Measurements from ENCODE around the gene HMGA1.

Gene HMGA1

DNA sequence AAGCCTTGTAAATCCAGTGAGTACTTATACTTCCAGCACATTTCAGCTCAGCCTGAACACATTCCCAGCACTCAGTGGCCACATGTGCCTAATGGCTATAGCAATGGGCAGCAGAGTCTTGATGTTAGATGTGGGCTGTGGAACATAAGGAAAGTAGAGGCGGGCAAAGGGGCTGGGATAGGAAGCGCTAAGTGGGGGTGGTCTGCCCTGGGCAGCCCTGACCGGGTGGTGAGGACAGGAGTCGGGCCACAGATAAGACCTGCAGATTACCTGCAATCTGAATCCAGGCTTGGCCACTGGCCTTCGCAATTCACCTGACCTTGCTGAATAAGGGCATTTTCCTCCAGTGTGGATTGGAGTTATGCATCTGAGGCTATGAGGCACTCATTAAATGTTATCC lies 11.1 kb upstream of the HMGA1 start:
- FAIRE-seq = no peak

DNA sequence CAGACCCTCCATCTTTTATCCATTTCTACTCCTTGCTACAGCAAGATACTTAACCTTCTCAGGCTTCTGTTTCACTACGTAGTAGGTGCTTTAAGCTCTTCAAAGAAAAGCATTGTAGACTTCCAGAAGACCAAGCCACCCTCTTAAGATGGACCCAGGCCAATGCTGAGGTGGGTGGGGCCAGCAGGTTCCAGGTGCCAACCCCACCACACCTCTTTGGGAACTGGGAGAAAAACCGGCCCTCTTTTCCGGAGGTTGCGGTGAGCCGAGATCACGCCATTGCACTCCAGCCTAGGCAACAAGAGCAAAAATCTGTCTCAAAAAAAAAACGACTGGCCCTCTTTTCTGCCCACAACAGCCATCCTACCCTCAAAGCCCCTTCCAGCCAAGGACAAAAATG lies 10.6 kb upstream of the HMGA1 start:
- no peak for FAIRE-seq

DNA sequence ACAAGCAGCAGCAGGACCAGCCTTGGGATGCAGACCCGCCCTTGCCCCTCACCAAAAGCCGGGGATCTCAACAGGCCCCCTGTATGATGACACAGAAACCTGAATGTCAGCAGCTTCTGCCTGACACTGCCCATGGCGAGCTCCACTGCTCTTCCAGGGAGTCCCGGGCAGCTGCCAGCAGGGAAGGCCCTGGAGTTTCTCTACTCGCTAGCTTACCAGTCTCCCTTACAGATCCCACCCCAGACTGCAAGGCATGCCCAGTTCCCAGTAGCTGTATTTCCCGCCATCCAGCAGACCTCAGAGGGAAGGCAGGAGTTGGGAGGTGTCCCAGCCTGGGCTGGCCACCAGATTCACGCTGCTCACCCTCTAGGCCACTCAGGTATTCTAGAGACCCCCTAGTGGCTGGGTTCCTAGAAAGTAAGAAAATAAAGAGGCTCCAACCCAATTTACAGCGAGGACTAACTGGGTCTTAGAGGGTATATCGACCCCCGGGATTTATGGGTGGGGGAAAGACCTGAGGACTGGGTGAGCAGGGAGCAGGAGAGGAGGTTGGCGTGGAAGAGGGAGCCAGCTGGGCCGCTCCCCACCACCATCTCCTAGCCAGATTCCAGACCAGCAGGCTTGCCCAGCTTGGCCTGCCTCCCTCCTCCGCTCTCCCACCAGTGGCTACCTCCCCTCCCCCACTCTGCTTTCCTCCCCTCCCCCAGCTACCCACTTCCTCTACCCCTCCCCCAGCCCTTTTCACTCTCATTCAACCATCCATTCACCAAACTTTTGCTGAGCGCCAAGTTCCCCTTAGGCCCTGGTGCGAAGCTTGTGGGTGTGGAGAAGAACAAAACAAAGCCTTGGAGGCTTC lies 9.7 kb upstream of the HMGA1 start:
- FAIRE-seq = no peak

DNA sequence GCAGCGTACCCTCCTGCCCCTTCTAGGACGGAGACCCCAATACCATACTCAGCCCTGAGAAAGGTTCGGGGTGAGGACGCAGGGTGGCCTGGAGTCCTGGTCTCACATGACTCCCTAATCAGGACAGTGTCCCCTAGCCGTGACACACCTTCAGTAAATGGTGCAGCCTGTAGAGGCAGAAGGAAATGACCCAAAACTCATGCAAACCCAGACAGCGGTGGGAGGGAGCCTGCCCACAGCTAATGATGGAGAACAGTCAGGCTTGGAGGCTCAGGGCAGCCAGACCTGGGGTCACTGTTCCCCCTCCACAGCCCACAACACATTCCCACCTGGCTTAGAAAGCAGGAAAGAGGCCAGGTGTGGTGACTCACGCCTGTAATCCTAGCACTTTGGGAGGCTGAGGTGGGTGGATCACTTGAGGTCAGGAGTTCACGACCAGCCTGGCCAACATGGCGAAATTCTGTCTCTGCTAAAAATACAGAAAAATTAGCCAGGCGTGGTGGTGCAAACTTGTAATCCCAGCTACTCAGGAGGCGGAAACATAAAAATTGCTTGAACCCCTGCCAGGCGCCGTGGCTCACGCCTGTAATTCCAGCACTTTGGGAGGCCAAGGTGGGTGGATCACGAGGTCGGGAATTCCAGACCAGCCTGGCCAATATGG lies 8.8 kb upstream of the HMGA1 start:
- FAIRE-seq = no peak

DNA sequence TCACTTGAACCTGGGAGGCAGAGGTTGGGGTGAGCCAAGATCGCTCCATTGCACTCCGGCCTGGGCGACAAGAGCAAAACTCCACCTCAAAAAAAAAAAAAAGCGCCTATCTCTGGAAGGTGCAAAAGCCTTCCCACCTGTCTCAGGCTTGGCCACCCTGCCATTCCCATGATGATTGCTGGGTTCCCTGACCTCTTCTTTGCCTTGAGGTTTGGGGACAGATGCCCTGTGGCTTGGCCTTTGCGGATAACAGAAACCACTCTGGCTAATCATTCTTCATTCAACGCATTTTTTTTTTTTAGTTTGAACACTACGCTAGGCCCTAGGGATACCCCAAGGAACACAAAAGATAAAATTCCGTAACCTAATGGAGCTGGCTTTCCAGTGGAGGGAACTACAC lies 6.8 kb upstream of the HMGA1 start:
- FAIRE-seq = no peak

DNA sequence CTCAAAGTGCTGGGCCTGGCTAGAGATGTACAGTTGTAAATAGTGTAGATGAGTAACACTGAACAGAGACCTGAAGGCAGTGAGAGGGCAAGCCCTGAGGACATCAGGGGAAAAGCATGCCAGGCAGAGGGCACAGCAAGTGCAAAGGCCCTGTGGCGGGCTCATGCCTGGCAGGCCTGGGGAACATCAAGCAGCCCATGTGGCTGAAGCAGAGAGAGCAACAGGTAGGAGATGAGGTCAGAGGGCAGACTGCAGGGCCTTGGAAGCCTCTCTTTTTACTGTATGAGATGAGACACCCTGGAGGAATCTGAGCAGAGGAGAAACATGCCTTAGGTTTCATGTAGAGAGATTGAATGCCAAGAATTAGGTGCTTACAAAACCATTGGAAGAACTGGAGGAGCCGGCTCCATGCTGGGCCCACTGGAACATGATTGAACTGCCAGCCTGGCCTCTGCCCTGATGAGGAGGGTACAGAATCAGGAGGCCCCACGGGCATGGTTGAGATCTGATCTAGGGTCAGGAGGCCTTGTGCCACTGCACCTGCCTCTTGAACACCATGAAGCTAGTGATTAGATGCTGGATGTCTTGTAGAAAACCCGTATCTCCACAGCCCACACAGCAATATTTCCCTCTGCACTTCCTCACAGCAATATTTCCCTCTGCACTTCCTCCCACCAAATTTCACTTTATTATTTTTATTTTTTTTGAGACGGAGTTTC lies 5.9 kb upstream of the HMGA1 start:
- no peak for FAIRE-seq

DNA sequence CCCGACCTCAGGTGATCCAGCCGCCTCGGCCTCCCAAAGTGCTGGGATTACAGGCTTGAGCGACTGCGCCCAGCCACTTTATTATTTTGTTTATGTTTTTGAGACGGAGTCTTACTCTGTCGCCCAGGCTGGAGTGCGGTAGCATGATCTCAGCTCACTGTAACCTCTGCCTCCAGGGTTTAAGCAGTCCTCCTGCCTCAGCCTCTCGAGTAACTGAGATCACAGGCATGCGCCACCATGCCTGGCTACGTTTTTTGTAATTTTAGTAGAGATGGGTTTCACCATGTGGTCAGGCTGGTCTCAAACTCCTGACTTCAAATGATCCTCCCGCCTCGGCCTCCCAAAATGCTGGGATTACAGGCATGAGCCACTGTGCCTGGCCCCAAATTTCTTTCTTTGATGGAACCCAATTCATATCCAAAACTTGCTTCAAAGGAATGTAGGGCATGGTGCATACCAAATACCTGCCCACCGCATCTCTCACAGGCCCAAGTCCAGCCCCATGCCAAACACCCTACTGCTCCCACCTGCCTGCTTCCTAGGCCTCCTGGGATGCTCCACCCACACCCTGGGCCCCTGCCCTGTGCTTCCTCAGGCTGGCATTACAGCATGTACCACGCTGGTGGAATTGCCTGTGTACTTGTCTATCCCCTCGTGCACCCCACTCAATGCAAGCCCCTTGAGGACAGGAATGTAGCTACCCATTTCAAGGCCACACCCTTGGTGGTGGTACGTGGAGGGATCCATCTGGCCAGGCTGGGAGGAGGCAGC lies 4.9 kb upstream of the HMGA1 start:
- no peak for FAIRE-seq

DNA sequence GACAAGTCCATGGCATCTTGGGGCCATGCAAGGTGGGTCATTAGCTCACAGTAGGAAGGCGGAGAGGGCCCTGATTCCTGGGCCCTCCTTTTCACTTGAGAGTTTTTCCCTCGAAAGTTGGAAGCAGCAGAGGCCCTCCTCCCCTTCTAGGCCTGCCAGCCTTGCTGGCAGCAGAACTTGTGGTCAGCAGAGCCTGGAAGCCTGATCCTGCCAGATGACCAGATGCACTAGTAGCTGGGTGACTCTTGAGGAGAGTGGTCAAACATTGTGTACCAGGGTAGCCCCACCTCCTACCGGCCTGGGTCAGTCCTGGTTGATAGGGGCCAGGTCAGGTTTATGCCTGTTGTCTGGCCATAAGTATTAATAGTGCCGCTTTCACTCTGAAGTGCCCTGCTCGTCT lies 3.8 kb upstream of the HMGA1 start:
- FAIRE-seq = no peak

DNA sequence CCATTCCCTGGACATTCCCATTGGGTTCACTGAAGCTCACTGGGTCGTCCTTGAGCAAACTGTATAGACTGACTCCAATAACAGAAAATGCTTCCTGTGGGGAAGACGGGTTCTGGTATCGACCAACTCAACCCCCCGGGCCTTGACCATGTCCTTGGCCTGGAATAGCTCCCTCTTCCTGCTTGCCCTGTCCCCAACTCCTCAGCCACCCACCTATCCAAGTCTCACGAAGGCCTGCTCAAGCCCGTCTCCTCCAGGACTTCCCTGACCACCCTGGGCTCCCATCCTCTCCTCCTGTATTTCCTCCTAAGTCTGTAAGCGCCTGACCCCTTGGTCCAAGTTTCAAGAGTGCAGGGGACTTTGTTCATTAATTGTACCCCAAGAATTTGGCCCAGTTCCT lies 2.8 kb upstream of the HMGA1 start:
- no peak for FAIRE-seq

DNA sequence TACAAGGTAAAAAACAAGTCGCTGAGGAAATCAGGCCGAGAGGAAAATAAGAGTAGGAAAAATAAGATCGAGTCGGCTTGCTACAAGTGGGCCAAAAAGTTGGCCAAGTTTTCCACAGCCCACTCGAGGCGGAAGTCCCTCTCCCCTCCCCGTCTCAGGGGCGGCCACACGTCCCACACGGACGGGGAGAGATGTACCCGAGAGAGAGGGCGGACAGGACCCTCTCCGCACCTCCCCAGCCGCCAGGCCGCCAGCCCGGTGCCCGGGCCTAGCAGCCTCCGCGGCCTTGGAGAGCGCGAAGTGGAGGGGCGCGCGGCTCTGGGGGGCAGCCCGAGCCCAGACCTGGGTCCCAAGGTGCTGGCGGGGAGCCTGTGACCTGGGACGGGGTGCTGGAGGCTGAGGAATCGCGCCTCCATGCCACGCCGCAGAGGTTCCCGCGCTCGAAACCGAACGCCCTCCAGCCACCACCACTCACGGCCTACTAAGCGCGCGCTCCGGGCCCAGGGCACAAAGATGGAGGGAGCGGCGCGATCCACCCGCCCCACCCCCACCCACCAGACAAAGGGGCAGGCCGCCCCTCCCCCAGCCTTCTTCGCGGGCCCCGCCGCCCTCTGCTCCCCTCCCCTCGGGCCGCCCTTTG lies 1.9 kb upstream of the HMGA1 start:
- FAIRE-seq = no peak

DNA sequence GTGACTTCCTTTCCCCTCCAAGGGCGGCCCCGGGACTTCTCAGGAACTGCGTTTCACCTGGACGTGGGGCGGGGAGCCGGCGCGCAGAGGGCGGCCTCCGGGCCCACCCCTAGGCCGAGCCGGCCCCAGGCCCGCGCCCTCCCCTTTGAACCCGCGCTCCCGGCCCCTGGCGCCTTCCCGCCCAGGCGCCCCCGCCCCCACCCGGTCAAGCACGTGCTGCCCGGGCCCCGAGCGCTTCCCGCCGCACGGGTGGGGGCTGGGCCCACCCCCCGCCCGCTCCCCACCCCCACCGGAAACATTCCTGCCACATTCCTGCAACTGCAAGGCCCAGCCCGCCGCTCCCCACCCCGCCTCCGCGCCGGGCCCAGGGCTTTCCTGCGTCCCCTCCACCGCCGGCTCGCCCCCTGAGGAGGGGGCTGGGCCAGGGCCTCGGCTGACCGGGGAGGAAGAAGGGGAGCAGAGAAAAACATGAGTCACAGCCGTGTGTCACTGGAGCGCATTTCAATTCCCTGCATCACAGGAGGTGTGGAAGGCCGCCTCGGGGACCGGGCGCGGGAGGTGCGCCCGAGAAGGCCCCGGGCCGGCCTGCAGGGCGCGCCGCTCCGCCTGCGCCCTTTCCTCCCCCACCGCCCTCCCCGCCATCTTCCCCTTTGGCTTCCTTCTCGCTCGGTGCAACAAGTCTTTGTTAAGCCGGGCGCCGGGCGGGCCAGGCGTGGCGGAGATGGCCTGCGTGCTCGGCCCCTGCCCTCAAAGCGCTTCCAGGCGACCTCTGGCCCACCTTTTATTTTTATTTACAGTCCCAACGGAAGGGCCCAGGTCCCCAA lies 1.2 kb upstream of the HMGA1 start:
- FAIRE-seq = no peak

DNA sequence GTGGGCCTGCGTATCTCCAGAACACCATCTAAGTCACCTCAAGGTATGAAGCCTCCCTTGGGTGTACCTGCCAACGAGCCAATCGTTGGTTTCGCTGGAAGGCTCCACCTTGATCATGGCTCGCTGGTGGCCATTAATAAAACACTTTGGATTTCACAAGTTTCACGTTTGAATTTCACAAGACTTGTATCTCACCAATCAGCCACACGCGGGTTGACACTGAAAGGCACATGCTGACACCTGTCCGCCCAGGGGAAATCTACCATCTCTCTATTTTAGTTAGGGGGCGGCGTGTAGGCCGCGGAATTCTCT lies 586 bp upstream of the HMGA1 start:
- FAIRE-seq = no peak

DNA sequence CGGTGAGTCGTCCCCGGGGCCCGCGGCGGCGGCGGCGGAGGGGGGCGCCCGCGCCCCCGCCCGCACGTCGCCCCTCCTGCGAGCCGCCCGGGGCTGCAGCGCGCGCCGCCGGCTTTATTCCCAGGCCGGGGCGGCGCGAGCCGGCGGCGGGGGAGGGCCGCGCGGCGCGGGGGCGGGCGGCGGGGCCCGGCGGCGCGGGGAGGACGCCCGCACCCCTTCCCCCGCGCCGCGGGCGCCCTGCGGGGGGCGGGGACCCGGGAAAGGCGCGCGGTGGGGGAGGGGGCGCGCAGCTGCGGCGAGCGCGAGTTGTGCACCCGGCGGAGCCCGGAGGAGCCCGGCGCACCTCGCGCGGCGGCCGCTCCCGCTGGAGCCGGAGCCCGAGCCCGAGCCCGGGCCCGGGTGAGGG lies 646 bp downstream of the HMGA1 start:
- no peak for FAIRE-seq

DNA sequence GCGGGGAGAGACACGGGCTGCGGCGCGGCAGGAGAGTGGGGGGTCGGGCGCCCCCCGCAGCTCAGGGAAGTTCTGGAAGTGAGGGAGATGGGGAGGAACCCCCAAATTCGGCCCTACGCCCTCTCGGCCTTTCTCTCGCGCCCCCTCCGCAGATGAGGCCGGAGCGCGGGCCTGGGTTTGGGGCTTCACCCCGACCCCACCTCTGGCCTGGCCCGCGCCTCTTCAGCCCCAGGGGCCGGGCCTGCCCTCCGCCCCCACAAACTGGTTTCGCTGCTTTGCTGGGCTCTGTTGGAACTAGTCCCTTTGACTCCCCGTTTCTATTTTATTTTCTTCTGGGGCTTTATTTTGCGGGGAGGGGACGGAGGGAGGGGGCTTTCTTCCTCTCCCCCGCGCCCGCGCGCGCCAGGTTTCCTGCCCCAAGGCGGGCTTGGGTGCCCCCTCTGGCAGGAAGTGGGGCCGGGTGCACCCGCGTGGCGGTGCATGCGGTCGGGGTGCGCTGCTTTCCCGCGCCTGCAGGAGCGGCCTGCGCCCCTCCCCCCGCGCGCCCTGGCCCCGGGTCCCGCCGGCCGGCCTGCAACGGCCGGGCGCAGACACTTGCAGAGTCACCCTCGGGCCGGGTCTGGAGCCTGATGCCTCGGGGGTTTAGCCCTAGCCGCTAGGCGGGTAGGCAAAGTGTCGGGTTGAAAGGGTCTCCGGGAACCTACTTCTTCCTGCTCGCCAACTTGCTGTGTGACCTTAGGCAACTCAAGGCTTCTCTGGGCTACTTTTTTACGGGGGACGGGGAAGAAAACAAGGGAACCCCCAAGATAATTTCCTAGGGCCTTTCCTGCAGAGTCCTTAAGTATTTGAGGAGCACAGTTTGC lies 1.3 kb downstream of the HMGA1 start:
- FAIRE-seq = no peak

DNA sequence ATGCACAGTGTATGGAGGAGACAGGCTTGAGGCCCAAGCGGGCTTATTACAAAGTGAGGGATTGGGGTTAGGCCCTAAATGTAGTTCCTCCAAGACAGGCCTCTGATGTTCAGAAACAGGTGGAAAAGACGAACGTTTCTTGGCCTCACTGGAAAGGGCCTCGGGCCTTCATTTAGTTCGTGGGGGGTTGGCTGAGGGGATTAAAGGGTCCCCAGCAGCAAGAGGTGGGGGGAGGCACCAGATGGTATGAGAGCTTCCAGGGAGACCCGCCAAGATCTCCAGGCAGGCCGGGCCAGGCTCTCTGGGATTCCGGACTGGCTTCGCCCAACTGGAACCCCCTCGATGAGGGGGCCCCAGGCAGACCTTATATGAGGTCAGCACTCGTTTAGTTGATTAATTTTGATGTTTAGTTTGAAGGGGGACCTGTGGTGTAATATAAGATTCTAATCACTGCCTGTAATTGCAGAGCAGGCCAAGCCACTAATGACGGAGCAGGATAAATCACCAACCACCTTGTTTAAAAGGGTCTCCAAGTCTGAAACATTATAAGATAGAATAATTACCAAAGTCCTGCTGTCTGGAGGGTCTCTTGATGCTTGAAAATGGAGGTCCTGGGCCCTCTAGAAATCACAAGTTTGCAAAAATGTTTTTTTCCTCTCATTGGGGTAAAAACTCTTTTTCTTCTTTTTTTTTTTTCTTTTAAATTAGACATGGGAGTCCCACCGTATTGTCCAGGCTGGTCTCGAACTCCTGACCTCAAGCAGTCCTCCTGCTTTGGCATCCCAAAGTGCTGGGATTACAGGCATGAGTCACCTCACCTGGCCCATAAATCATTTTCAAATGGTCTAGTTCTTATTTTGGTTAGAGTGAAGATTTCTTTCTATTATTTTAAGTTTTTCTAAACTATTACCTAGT lies 2.2 kb downstream of the HMGA1 start:
- no peak for FAIRE-seq

DNA sequence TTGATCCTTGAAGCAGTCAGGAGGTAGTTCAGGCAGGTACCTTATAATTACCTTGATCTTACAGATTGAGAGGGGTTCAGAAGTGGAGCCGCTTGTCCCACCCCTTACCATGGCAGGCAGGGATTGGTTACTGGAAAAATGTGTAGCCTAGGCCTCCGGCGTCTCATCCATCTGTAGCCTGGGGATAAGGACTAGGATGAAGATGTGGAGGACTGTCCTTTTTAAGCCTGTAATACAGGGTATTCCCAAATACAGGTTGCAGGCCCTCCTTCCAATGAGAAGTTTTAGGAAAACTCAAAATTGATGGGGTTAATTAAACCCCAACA lies 2.8 kb downstream of the HMGA1 start:
- no peak for FAIRE-seq

DNA sequence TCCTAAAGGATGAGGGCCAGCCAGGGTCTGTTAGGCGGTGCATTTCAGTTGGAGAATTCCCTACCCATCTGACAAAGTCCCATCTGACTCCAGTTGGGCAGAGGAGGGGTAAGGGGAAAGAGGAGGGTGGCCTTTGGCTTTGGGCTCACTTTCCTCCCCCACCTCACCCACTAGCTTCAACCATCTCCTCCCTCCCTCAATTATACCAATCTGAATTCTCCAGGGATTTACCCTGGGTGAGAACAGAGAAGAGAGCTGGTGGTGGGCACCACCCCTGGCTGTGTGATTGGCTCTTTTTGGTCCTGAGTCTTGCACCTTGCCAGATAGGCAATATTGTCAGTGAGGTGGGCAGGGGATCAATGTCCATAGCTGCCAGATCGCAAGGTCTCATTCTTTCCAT lies 3.2 kb downstream of the HMGA1 start:
- no peak for FAIRE-seq

DNA sequence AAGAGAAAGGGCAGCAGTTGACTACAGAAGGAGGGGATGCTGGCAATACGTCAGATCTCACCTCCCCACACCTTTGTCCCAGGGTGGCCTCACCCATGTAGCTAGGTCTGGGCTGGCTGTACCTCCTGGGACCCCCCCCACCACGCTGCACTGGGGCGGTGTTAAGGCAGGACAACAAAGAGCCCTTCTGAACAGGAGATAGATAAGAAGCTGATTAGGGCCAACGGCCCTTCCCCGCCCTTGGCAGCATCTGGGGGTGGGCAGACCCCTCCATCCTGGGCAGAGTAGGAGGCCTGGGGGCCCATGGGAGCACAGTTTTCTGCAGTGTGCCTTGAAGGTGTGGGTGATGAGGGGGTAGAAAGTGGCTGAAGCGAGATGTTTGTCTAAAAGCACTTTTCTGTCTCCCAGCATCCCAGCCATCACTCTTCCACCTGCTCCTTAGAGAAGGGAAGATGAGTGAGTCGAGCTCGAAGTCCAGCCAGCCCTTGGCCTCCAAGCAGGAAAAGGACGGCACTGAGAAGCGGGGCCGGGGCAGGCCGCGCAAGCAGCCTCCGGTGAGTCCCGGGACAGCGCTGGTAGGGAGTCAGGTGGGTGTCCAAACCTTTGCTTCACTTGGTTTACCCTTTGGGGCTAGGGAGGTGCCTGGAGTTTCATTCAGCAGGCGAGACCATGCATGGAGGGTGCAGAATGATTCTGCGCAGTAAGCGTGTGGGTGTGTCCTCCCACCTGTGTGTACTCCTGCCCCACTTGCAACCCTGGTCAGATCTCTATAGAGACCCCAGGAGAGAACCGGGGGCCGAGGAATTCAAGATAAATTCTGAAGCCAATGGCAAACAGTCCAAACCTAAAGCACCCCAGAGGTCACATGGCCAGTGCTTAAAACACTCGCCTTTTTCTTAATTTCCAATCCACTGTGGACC lies 3.9 kb downstream of the HMGA1 start:
- FAIRE-seq = no peak
